Neural progenitor cell (in vitro differentiated cells): Measurements from ENCODE around the gene RPTOR. TPM values are rescaled to one million over a fixed set of nuclear protein-coding genes. Genes with fewer than 3 reads are reported as not detected.

Source experiments
- DNase-seq: peaks from one replicate; pipeline ENCODE4 v3.0.0-alpha.2; 2016; ENCODE audit warnings: low spot score
- H2AFZ ChIP-seq: fragments of 200-600 bp; sonication (generic); replicated peaks from 2 replicates; pipeline ENCODE4 v1.6.1; 2016; ENCODE audit warnings: antibody characterized with exemption
- H3F3A ChIP-seq: fragments of 200-600 bp; sonication (generic); 2 replicates; pipeline ENCODE4 v1.6.1; 2016; ENCODE audit warnings: antibody characterized with exemption, low read depth
- H3K27ac ChIP-seq: fragments of 200-600 bp; sonication (generic); 2 replicates; pipeline ENCODE4 v1.5.1; 2016; ENCODE audit warnings: mild to moderate bottlenecking
- H3K27me3 ChIP-seq: fragments of 200-600 bp; sonication (generic); 2 replicates; pipeline ENCODE4 v1.6.1; 2016; ENCODE audit warnings: mild to moderate bottlenecking, moderate library complexity
- H3K36me3 ChIP-seq: fragments of 200-600 bp; sonication (generic); 2 replicates; pipeline ENCODE4 v1.5.1; 2016
- H3K4me1 ChIP-seq: fragments of 200-600 bp; sonication (generic); 2 replicates; pipeline ENCODE4 v1.6.1; 2016; ENCODE audit warnings: mixed run types
- H3K4me2 ChIP-seq: fragments of 200-600 bp; sonication (generic); 2 replicates; pipeline ENCODE4 v1.6.1; 2016
- H3K4me3 ChIP-seq: fragments of 200-600 bp; sonication (generic); 2 replicates; pipeline ENCODE4 v1.5.1; 2016
- H3K79me2 ChIP-seq: fragments of 200-600 bp; sonication (generic); 2 replicates; pipeline ENCODE4 v1.6.1; 2016; ENCODE audit warnings: low read depth
- H3K9ac ChIP-seq: fragments of 200-600 bp; sonication (generic); 2 replicates; pipeline ENCODE4 v1.6.1; 2016
- H3K9me3 ChIP-seq: fragments of 200-600 bp; sonication (generic); 2 replicates; pipeline ENCODE4 v1.5.1; 2016; ENCODE audit warnings: low read depth
- H4K20me1 ChIP-seq: fragments of 200-600 bp; sonication (generic); 2 replicates; pipeline ENCODE4 v1.6.1; 2016; ENCODE audit warnings: low read depth
- H3K27ac Mint-ChIP-seq: 3 replicates; pipeline ENCODE4 v1.8.0; 2021; ENCODE audit warnings: mixed read lengths
- H3K27me3 Mint-ChIP-seq: 2 replicates; pipeline ENCODE4 v1.8.0; 2022; ENCODE audit warnings: low read depth, mild to moderate bottlenecking, inconsistent platforms, moderate library complexity, mixed read lengths; ENCODE audit not compliant: insufficient read depth
- H3K36me3 Mint-ChIP-seq: 3 replicates; pipeline ENCODE4 v1.8.0; 2021; ENCODE audit warnings: mixed read lengths
- H3K4me1 Mint-ChIP-seq: 3 replicates; pipeline ENCODE4 v1.8.0; 2021; ENCODE audit warnings: mixed read lengths
- H3K4me3 Mint-ChIP-seq: 3 replicates; pipeline ENCODE4 v1.8.0; 2021; ENCODE audit warnings: mild to moderate bottlenecking, moderate library complexity, mixed read lengths
- H3K9me3 Mint-ChIP-seq: 3 replicates; pipeline ENCODE4 v1.8.0; 2020; ENCODE audit warnings: mixed read lengths
- EZH2 ChIP-seq: fragments of 200-600 bp; sonication (generic); IDR thresholded peaks from 2 replicates; pipeline ENCODE4 v1.6.1; 2017; ENCODE audit warnings: antibody characterized with exemption, mild to moderate bottlenecking, moderate library complexity
- EZH2phosphoT487 ChIP-seq: fragments of 200-600 bp; sonication (generic); IDR thresholded peaks from 2 replicates; pipeline ENCODE4 v1.6.1; 2017; ENCODE audit warnings: antibody characterized with exemption
- total RNA-seq: library from RNA; depleted of rRNA; stranded (reverse); fragments of >200 nt; gene quantifications from 2 replicates; pipeline ENCODE4 v1.2.3, GENCODE V29; 2015; ENCODE audit warnings: low replicate concordance
- TF ChIP-seq, protein P1 (sequence below): fragments of 200-600 bp; sonication (generic); IDR thresholded peaks from 2 replicates; pipeline ENCODE4 v1.5.1; 2017; ENCODE audit warnings: antibody characterized with exemption, mild to moderate bottlenecking

The RPTOR gene
- total RNA-seq, 1 donor from 2014 or later = 7.4 TPM

GRCh38 chr17:80830020-80830780 lies 285.6 kb downstream of the RPTOR start:
- peaks cover 5% of the 10 kb centered on the region for H3K27me3 ChIP-seq
- no peak overlapping the region for H3K27ac ChIP-seq
- H3K4me1 Mint-ChIP-seq = peaks cover 59% of the 10 kb centered on the region
- H3K9me3 ChIP-seq = no peaks in the 10 kb centered on the region
- peaks cover 30% of the 10 kb centered on the region for H3F3A ChIP-seq
- H3K36me3 Mint-ChIP-seq = peaks cover 6% of the 10 kb centered on the region
- H3K4me1 ChIP-seq = peaks cover 31% of the 10 kb centered on the region
- DNase-seq = no peak
- no peak overlapping the region for H3K4me3 ChIP-seq
- no peaks in the 10 kb centered on the region for H3K36me3 ChIP-seq
- peaks cover 7% of the 10 kb centered on the region for H3K27me3 Mint-ChIP-seq
- peaks cover 4% of the 10 kb centered on the region for H3K9me3 Mint-ChIP-seq
- H3K4me2 ChIP-seq = no peak overlapping the region
- no peaks in the 10 kb centered on the region for H3K79me2 ChIP-seq
- H3K27ac Mint-ChIP-seq = no peak overlapping the region
- H3K4me3 Mint-ChIP-seq = no peak overlapping the region
- no peak overlapping the region for H2AFZ ChIP-seq
- peaks cover 31% of the 10 kb centered on the region for H4K20me1 ChIP-seq
- TF ChIP-seq EZH2 (no peak), EZH2phosphoT487 (no peak)
- TF ChIP-seq, protein P1, sequence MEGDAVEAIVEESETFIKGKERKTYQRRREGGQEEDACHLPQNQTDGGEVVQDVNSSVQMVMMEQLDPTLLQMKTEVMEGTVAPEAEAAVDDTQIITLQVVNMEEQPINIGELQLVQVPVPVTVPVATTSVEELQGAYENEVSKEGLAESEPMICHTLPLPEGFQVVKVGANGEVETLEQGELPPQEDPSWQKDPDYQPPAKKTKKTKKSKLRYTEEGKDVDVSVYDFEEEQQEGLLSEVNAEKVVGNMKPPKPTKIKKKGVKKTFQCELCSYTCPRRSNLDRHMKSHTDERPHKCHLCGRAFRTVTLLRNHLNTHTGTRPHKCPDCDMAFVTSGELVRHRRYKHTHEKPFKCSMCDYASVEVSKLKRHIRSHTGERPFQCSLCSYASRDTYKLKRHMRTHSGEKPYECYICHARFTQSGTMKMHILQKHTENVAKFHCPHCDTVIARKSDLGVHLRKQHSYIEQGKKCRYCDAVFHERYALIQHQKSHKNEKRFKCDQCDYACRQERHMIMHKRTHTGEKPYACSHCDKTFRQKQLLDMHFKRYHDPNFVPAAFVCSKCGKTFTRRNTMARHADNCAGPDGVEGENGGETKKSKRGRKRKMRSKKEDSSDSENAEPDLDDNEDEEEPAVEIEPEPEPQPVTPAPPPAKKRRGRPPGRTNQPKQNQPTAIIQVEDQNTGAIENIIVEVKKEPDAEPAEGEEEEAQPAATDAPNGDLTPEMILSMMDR = no peak
- H3K9ac ChIP-seq = no peak overlapping the region

- H3K9ac ChIP-seq = no peak overlapping the region
- H3K4me1 ChIP-seq = peaks cover 31% of the 10 kb centered on the region
- H3K4me3 ChIP-seq = no peak overlapping the region
- H3K9me3 ChIP-seq = no peaks in the 10 kb centered on the region
- peaks cover 5% of the 10 kb centered on the region for H3K27me3 ChIP-seq
- no peak overlapping the region for H3K4me2 ChIP-seq
- peaks cover 27% of the 10 kb centered on the region for H3F3A ChIP-seq
- H3K79me2 ChIP-seq = no peaks in the 10 kb centered on the region
- Mint-ChIP-seq H3K4me1 (peaks cover 62% of the 10 kb centered on the region), H3K4me3 (peak overlapping the region; percentile 4), H3K36me3 (peaks cover 6% of the 10 kb centered on the region), H3K27me3 (peaks cover 7% of the 10 kb centered on the region), H3K9me3 (peaks cover 4% of the 10 kb centered on the region), H3K27ac (no peak overlapping the region)
- no peak overlapping the region for H2AFZ ChIP-seq
- H3K36me3 ChIP-seq = no peaks in the 10 kb centered on the region
- TF ChIP-seq EZH2phosphoT487 (no peak), EZH2 (no peak)
- TF ChIP-seq, protein P1 = no peak
- H3K27ac ChIP-seq = no peak overlapping the region
- no peak for DNase-seq
- peaks cover 26% of the 10 kb centered on the region for H4K20me1 ChIP-seq
Measured at GRCh38 chr17:80831491-80831890, 286.9 kb downstream of the RPTOR start.

GRCh38 chr17:80832266-80832676 lies 287.6 kb downstream of the RPTOR start:
- peak; percentile 42 for DNase-seq
- H3K4me3 Mint-ChIP-seq = peak overlapping the region; percentile 77

More at GRCh38 chr17:80832266-80832676, 287.6 kb downstream of the RPTOR start:
- Histone ChIP-seq H3K79me2 (no peaks in the 10 kb centered on the region), H4K20me1 (peaks cover 18% of the 10 kb centered on the region), H3K27me3 (peaks cover 5% of the 10 kb centered on the region), H3K9ac (no peak overlapping the region), H3K27ac (no peak overlapping the region), H3K36me3 (no peaks in the 10 kb centered on the region), H3K9me3 (no peaks in the 10 kb centered on the region), H3K4me2 (peak overlapping the region; percentile 69), H3K4me3 (no peak overlapping the region), H3K4me1 (peaks cover 28% of the 10 kb centered on the region), H3F3A (peaks cover 19% of the 10 kb centered on the region), H2AFZ (no peak overlapping the region)
- TF ChIP-seq EZH2phosphoT487 = no peak
- TF ChIP-seq, protein P1 = no peak
- no peak for TF ChIP-seq EZH2
- H3K27ac Mint-ChIP-seq = peak overlapping the region; percentile 92
- H3K36me3 Mint-ChIP-seq = peaks cover 6% of the 10 kb centered on the region
- peaks cover 4% of the 10 kb centered on the region for H3K9me3 Mint-ChIP-seq
- H3K4me1 Mint-ChIP-seq = peaks cover 55% of the 10 kb centered on the region
- H3K27me3 Mint-ChIP-seq = peaks cover 9% of the 10 kb centered on the region
